Measurements from ENCODE around the gene KIAA1191.

- TF ChIP-seq, protein P1, sequence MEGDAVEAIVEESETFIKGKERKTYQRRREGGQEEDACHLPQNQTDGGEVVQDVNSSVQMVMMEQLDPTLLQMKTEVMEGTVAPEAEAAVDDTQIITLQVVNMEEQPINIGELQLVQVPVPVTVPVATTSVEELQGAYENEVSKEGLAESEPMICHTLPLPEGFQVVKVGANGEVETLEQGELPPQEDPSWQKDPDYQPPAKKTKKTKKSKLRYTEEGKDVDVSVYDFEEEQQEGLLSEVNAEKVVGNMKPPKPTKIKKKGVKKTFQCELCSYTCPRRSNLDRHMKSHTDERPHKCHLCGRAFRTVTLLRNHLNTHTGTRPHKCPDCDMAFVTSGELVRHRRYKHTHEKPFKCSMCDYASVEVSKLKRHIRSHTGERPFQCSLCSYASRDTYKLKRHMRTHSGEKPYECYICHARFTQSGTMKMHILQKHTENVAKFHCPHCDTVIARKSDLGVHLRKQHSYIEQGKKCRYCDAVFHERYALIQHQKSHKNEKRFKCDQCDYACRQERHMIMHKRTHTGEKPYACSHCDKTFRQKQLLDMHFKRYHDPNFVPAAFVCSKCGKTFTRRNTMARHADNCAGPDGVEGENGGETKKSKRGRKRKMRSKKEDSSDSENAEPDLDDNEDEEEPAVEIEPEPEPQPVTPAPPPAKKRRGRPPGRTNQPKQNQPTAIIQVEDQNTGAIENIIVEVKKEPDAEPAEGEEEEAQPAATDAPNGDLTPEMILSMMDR (conservative IDR thresholded peaks at IDR 0.05; ENCODE audit: low read depth, low read length): no peak
- TF ChIP-seq BHLHE40 (IDR thresholded peaks at IDR 0.05; ENCODE audit: low read depth, low read length): no peak
- no peak for TF ChIP-seq FOS (IDR thresholded peaks at IDR 0.05; ENCODE audit: low read depth, low read length)
- TF ChIP-seq, protein P2, sequence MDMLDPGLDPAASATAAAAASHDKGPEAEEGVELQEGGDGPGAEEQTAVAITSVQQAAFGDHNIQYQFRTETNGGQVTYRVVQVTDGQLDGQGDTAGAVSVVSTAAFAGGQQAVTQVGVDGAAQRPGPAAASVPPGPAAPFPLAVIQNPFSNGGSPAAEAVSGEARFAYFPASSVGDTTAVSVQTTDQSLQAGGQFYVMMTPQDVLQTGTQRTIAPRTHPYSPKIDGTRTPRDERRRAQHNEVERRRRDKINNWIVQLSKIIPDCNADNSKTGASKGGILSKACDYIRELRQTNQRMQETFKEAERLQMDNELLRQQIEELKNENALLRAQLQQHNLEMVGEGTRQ (IDR thresholded peaks at IDR 0.05; ENCODE audit: low read depth, low read length): no peak
- no peak for TF ChIP-seq RAD21 (IDR thresholded peaks at IDR 0.05; ENCODE audit: low read length)
- no peak for TF ChIP-seq POLR2A (IDR thresholded peaks at IDR 0.05; ENCODE audit: low read depth, low read length)
- TF ChIP-seq ELK1 (IDR thresholded peaks at IDR 0.05; ENCODE audit: borderline replicate concordance, low read depth, low read length): no peak
- no peak for TF ChIP-seq RCOR1 (IDR thresholded peaks at IDR 0.05; ENCODE audit: insufficient replicate concordance, low read length)
- no peak for TF ChIP-seq CEBPB (IDR thresholded peaks at IDR 0.05; ENCODE audit: low read depth, low read length)
Observed at GRCh38 chr5:176353533-176353932, 8.0 kb downstream of the KIAA1191 start.

All from IMR-90 (cell line).